Measurements from ENCODE around the gene CIAO1. TPM values are rescaled to one million over a fixed set of nuclear protein-coding genes. Genes with fewer than 3 reads are reported as not detected.

Gene CIAO1
- total and polyA plus RNA-seq, 4 donors = 43.0 to 80.4 (median 47.0) TPM

DNA sequence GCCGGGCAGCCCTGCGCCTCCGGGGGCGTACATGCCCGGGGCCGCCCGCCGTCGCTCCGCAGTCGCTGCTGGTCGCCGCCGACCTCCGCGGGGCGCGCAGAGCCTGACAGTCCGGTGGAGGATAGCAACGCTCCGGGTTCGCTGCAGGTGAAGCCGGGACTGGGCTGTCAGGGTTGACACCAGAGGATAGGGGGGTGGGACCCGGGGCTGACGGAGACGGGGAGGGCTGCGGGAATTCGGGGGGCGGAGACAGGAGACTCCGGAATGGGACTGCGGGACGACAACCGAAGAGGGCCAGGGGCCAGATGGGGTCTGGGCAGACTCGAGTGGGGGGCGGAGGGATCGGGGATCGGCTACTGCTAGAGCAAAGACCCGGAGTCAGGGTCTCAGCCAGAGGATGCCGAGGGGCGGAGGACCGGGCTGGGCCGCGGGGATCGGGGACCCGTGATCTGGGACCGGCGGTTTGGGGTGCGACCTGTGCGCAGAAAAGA, 631 bp upstream of the CIAO1 start (continued):
- TF ChIP-seq, protein P1, sequence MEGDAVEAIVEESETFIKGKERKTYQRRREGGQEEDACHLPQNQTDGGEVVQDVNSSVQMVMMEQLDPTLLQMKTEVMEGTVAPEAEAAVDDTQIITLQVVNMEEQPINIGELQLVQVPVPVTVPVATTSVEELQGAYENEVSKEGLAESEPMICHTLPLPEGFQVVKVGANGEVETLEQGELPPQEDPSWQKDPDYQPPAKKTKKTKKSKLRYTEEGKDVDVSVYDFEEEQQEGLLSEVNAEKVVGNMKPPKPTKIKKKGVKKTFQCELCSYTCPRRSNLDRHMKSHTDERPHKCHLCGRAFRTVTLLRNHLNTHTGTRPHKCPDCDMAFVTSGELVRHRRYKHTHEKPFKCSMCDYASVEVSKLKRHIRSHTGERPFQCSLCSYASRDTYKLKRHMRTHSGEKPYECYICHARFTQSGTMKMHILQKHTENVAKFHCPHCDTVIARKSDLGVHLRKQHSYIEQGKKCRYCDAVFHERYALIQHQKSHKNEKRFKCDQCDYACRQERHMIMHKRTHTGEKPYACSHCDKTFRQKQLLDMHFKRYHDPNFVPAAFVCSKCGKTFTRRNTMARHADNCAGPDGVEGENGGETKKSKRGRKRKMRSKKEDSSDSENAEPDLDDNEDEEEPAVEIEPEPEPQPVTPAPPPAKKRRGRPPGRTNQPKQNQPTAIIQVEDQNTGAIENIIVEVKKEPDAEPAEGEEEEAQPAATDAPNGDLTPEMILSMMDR (IDR thresholded peaks at IDR 0.05; ENCODE audit: low read depth, low read length, missing input control) = no peak
- TF ChIP-seq, protein P2, sequence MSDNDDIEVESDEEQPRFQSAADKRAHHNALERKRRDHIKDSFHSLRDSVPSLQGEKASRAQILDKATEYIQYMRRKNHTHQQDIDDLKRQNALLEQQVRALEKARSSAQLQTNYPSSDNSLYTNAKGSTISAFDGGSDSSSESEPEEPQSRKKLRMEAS (IDR thresholded peaks at IDR 0.05) = no peak
- TF ChIP-seq HNF4A (conservative IDR thresholded peaks at IDR 0.05) (no peak), FOXA2 (IDR thresholded peaks at IDR 0.05) (no peak), HNF4G (IDR thresholded peaks at IDR 0.05) (no peak), RAD21 (IDR thresholded peaks at IDR 0.05) (no peak), RXRA (IDR thresholded peaks at IDR 0.05) (no peak)
- TF ChIP-seq, protein P3, sequence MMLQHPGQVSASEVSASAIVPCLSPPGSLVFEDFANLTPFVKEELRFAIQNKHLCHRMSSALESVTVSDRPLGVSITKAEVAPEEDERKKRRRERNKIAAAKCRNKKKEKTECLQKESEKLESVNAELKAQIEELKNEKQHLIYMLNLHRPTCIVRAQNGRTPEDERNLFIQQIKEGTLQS (IDR thresholded peaks at IDR 0.05) = no peak

DNA sequence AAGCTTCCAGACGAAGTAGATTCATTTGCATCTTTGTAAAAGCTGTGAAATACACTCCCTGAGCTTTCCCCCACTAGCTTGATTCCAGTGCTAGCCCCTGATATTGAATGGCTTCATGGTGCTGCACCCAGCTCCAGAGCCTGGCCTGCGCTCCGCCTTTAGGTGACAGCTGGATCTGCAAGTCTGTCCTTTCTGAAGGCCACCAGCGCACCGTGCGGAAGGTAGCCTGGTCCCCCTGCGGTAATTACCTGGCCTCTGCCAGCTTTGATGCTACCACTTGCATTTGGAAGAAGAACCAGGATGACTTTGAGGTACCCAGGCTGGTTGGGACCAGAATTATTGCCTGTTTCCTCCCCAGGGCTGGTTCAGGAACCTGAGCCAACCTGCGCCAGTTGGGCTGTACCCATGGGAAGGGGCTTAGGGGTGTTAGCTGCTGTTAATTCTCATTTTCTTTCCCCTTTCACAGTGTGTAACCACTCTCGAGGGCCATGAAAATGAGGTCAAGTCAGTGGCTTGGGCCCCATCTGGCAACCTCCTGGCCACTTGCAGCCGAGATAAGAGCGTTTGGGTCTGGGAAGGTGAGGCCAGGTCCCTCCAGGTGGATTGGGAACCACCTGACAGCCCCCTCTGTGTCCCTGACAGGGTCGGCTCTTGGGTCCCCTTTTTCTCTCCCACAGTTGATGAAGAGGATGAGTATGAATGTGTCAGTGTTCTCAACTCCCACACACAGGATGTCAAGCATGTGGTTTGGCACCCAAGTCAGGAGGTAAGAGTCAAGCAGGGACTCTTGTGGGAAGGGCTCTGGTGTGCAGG, 1.3 kb downstream of the CIAO1 start:
- H3K4me3 ChIP-seq (ENCODE audit: low read depth in 1 of 3, low read length in 3 of 3) = peak overlapping the region in 1 of 3 donors; percentile 85
- no peaks in the 10 kb centered on the region for H3K9me3 ChIP-seq (ENCODE audit: control insufficient read depth in 4 of 4, low read length in 3 of 4)
- peaks cover 6 to 32% (median 26%) of the 10 kb centered on the region in 4 donors for H3K4me1 ChIP-seq (ENCODE audit: control insufficient read depth in 4 of 4, insufficient read depth in 4 of 4, low read length in 3 of 4)
- H3K9ac ChIP-seq (ENCODE audit: low read depth in 1 of 2, low read length in 2 of 2) = no peak overlapping the region
- DNase-seq (ENCODE audit: low spot score) = no peak
- H3K27me3 ChIP-seq (ENCODE audit: control insufficient read depth in 4 of 4, insufficient read depth in 4 of 4, low read length in 3 of 4) = no peaks in the 10 kb centered on the region
- TF ChIP-seq, protein P1 (IDR thresholded peaks at IDR 0.05; ENCODE audit: low read depth, low read length, missing input control) = peak; percentile 34
- TF ChIP-seq, protein P3 (IDR thresholded peaks at IDR 0.05) = no peak
- TF ChIP-seq HNF4G (IDR thresholded peaks at IDR 0.05) (no peak), HNF4A (conservative IDR thresholded peaks at IDR 0.05) (no peak), RAD21 (IDR thresholded peaks at IDR 0.05) (peak; percentile 39 to 60)
- peaks cover 11 to 31% (median 27%) of the 10 kb centered on the region in 4 donors for H3K36me3 ChIP-seq (ENCODE audit: control insufficient read depth in 4 of 4, insufficient read depth in 3 of 4, low read depth in 1 of 4, low read length in 3 of 4)
- H3K27ac ChIP-seq (ENCODE audit: low read depth in 1 of 2, low read length in 2 of 2) = no peak overlapping the region
- 82% methylated on average over 12 of the region's 12 CpGs for WGBS

DNA sequence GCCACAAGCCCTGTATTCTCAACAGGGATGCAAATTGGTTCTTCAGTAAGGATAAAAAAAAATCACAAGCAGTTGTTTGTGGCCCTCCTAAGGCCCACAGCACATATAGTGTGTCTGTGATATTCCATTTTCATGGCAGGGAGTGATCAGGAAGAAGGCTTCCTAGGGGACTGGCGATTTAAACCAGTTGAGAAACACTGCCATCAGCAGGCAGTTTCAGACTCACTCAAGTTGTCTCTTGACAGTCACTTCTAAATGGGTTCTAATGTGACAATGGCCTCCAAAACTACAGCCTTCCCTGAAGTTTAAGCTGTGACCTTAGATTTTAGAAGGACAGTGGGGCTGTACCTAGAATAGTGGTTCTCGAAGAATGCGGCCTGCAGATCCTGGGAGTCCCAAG, 6.0 kb downstream of the CIAO1 start:
- Histone ChIP-seq H3K27me3 (ENCODE audit: control insufficient read depth in 4 of 4, insufficient read depth in 4 of 4, low read length in 3 of 4) (no peaks in the 10 kb centered on the region), H3K9me3 (ENCODE audit: control insufficient read depth in 4 of 4, low read length in 3 of 4) (no peaks in the 10 kb centered on the region), H3K4me1 (ENCODE audit: control insufficient read depth in 4 of 4, insufficient read depth in 4 of 4, low read length in 3 of 4) (peaks cover 3 to 6% (median 6%) of the 10 kb centered on the region in 4 donors), H3K27ac (ENCODE audit: low read depth in 1 of 2, low read length in 2 of 2) (no peak overlapping the region), H3K9ac (ENCODE audit: low read depth in 1 of 2, low read length in 2 of 2) (no peak overlapping the region), H3K36me3 (ENCODE audit: control insufficient read depth in 4 of 4, insufficient read depth in 3 of 4, low read depth in 1 of 4, low read length in 3 of 4) (peaks cover 11 to 59% (median 50%) of the 10 kb centered on the region in 4 donors), H3K4me3 (ENCODE audit: low read depth in 1 of 3, low read length in 3 of 3) (no peak overlapping the region)
- WGBS = 88% methylated on average over 3 of the region's 3 CpGs
- TF ChIP-seq RAD21 (IDR thresholded peaks at IDR 0.05) (peak in 1 of 2 donors; percentile 50), TAF1 (conservative IDR thresholded peaks at IDR 0.05) (no peak)
- TF ChIP-seq, protein P1 (IDR thresholded peaks at IDR 0.05; ENCODE audit: low read depth, low read length, missing input control) = no peak
- no peak for DNase-seq (ENCODE audit: low spot score)

Measured in liver (tissue), 9 donors.